MM.1S (cell line): ENCODE results near the gene DPH1.

Experiments
- EZH2 ChIP-seq: fragments of 300-600 bp; sonication (generic); optimal IDR thresholded peaks from 2 replicates; pipeline ENCODE3; 2017; ENCODE audit warnings: low read depth, mild to moderate bottlenecking, antibody characterized with exemption, low read length, mixed read lengths
- EZH2phosphoT487 ChIP-seq: fragments of 300-600 bp; sonication (generic); IDR thresholded peaks from 2 replicates; pipeline ENCODE4 v1.6.1; 2018; ENCODE audit warnings: antibody characterized with exemption, low read length
- TF ChIP-seq, protein P1 (sequence below): fragments of 300-600 bp; sonication (generic); IDR thresholded peaks from 2 replicates; pipeline ENCODE4 v1.5.1; 2016; ENCODE audit warnings: antibody characterized with exemption, low read length, mixed read lengths

DNA sequence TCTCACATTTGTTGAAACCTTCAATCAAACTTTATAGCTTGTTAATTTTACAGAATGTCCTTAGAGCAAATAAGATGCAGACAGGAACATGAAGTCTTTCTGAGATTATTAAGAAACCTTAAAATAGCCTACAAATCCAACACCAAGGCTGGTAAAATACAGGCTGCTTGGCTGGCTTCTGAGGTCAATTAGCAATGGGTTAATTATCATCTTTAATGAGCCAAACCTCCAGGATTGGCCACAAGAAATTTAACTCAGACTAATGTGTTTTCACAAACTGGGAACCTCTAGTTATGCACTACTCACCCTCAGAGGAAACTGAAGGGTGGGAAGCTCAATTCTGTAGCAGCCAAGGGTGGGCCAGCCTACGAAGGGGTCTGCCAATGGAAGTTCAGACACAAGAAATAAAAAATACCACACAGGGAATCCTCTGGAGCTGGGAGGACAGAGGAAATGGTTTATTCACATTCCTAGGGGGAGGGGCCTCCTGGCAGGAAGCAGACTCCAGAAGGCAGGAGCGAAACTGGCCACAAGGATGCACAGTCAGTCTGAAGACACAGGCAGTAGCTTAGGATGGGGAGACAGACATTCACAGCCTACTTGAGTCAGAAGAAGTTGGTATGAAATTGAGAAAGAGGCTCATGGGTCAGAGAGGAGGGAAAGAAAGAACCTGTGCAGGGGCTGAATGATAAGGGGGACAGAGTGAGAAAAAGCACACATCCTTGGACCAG lies 61.0 kb downstream of the DPH1 start:
- TF ChIP-seq, protein P1, sequence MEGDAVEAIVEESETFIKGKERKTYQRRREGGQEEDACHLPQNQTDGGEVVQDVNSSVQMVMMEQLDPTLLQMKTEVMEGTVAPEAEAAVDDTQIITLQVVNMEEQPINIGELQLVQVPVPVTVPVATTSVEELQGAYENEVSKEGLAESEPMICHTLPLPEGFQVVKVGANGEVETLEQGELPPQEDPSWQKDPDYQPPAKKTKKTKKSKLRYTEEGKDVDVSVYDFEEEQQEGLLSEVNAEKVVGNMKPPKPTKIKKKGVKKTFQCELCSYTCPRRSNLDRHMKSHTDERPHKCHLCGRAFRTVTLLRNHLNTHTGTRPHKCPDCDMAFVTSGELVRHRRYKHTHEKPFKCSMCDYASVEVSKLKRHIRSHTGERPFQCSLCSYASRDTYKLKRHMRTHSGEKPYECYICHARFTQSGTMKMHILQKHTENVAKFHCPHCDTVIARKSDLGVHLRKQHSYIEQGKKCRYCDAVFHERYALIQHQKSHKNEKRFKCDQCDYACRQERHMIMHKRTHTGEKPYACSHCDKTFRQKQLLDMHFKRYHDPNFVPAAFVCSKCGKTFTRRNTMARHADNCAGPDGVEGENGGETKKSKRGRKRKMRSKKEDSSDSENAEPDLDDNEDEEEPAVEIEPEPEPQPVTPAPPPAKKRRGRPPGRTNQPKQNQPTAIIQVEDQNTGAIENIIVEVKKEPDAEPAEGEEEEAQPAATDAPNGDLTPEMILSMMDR: no peak
- TF ChIP-seq EZH2 (no peak), EZH2phosphoT487 (no peak)
